B cell (primary cell): ENCODE data around the gene TMEM139. TPM values are rescaled to one million over a fixed set of nuclear protein-coding genes. Genes with fewer than 3 reads are reported as not detected.

Experiments
- ATAC-seq: fragments of 200-7000 bp; cut with Tn5 transposase; one replicate; pipeline ENCODE4 v1.10.0; 2021; ENCODE audit warnings: low read depth, mild to moderate bottlenecking, moderate number of reproducible peaks, moderate library complexity
- CTCF ChIA-PET: fragments of 350-600 bp; sonication (Branson Sonifier 250); formaldehyde crosslinking; loops from one replicate; lab custom pipeline; 2021; ENCODE audit warnings: antibody characterized with exemption, inconsistent platforms; lab: Charles Lee
- POLR2A ChIA-PET: fragments of 350-600 bp; sonication (Branson Sonifier 250); formaldehyde crosslinking; loops from one replicate; lab custom pipeline; 2021; ENCODE audit warnings: antibody characterized with exemption; lab: Charles Lee
- DNase-seq: peaks from one replicate; pipeline ENCODE4 v3.0.0; 2013
- H2AFZ ChIP-seq: 2 replicates; pipeline ENCODE4 v1.6.1; 2012; ENCODE audit warnings: mild to moderate bottlenecking, low read depth, low read length; ENCODE audit not compliant: insufficient read depth, poor library complexity, severe bottlenecking
- H3K27ac ChIP-seq, 2 donors: 1 replicate in 1 of 2; 2 replicates in 1 of 2; pipeline ENCODE4 v1.5.1; 2012 to 2013; ENCODE audit warnings: low read length in 2 of 2, mild to moderate bottlenecking in 2 of 2, moderate library complexity in 1 of 2
- H3K27me3 ChIP-seq, 4 experiments: fragments of 200-600 bp in 1 of 4; sonication (generic) in 1 of 4; replicated peaks in 1 of 4; 1 replicate in 2 of 4; 2 replicates in 2 of 4; pipeline versions ENCODE4 v1.6.1 to v1.7.0; 2013 to 2016; ENCODE audit warnings: low read length in 3 of 4, mild to moderate bottlenecking in 2 of 4, mixed read lengths in 1 of 4, moderate library complexity in 1 of 4; ENCODE audit not compliant: insufficient read depth in 4 of 4, control insufficient read depth in 3 of 4; ENCODE audit errors: control extremely low read depth in 1 of 4
- H3K36me3 ChIP-seq, 2 experiments: replicated peaks in 1 of 2; 1 replicate in 1 of 2; 2 replicates in 1 of 2; pipeline versions ENCODE4 v1.6.1 to v1.7.1; 2013; ENCODE audit warnings: low read length in 1 of 2; ENCODE audit not compliant: insufficient read depth in 2 of 2, control insufficient read depth in 1 of 2; ENCODE audit errors: control extremely low read depth in 1 of 2, extremely low read depth in 1 of 2
- H3K4me1 ChIP-seq, 2 donors: fragments of 200-600 bp in 1 of 2; sonication (generic) in 1 of 2; 1 replicate in 1 of 2; 2 replicates in 1 of 2; pipeline versions ENCODE4 v1.5.1 to v1.6.1; 2013 to 2017; ENCODE audit warnings: low read length in 2 of 2; ENCODE audit not compliant: control insufficient read depth in 2 of 2, insufficient read depth in 2 of 2
- H3K4me2 ChIP-seq: replicated peaks from 2 replicates; pipeline ENCODE3; 2012; ENCODE audit warnings: mild to moderate bottlenecking, low read depth, low read length; ENCODE audit not compliant: poor library complexity, severe bottlenecking
- H3K4me3 ChIP-seq, 5 experiments: fragments of 200-600 bp in 1 of 5; sonication (generic) in 1 of 5; 1 replicate in 3 of 5; 2 replicates in 2 of 5; pipeline versions ENCODE4 v1.5.1 to v1.7.0; 2011 to 2016; ENCODE audit warnings: low read length in 4 of 5, mild to moderate bottlenecking in 4 of 5, low read depth in 2 of 5, control low read depth in 1 of 5, moderate library complexity in 1 of 5; ENCODE audit not compliant: insufficient read depth in 1 of 5; ENCODE audit errors: control extremely low read depth in 1 of 5, extremely low read depth in 1 of 5
- H3K79me2 ChIP-seq: fragments of 200-600 bp; sonication (generic); one replicate; pipeline ENCODE4 v1.6.0; 2016; ENCODE audit warnings: low read length; ENCODE audit not compliant: control insufficient read depth, insufficient read depth
- H3K9ac ChIP-seq: fragments of 200-600 bp; sonication (generic); 2 replicates; pipeline ENCODE4 v1.6.1; 2017; ENCODE audit warnings: mild to moderate bottlenecking, low read length, moderate library complexity
- H3K9me3 ChIP-seq, 3 donors: one replicate each; pipeline versions ENCODE4 v1.6.1 to v1.7.1; 2013; ENCODE audit warnings: low read length in 2 of 3; ENCODE audit not compliant: control insufficient read depth in 2 of 3, insufficient read depth in 1 of 3; ENCODE audit errors: control extremely low read depth in 1 of 3
- H4K20me1 ChIP-seq: 2 replicates; pipeline ENCODE4 v1.6.0; 2012; ENCODE audit warnings: mild to moderate bottlenecking, low read length; ENCODE audit not compliant: insufficient read depth, control insufficient read depth, poor library complexity, severe bottlenecking
- H3K27ac Mint-ChIP-seq: one replicate; pipeline ENCODE4 v1.8.0; 2021; ENCODE audit warnings: mixed read lengths
- H3K27me3 Mint-ChIP-seq: one replicate; pipeline ENCODE4 v1.8.0; 2021; ENCODE audit warnings: mixed read lengths
- H3K4me1 Mint-ChIP-seq: one replicate; pipeline ENCODE4 v1.8.0; 2021; ENCODE audit warnings: mixed read lengths
- H3K4me3 Mint-ChIP-seq: one replicate; pipeline ENCODE4 v1.8.0; 2021; ENCODE audit warnings: mixed read lengths
- H3K9me3 Mint-ChIP-seq: one replicate; pipeline ENCODE4 v1.8.0; 2022; ENCODE audit warnings: mixed read lengths; ENCODE audit not compliant: insufficient read depth
- CTCF ChIP-seq: fragments of 200-600 bp; IDR thresholded peaks from one replicate; pipeline ENCODE4 v1.8.0; 2022; ENCODE audit warnings: antibody characterized with exemption, mild to moderate bottlenecking
- EZH2 ChIP-seq: IDR thresholded peaks from 2 replicates; pipeline ENCODE4 v1.6.1; 2012; ENCODE audit warnings: borderline replicate concordance, low read depth, mild to moderate bottlenecking, moderate library complexity, low read length; ENCODE audit not compliant: insufficient read depth, poor library complexity, severe bottlenecking
- WGBS: methylation state at CpG from one replicate; pipeline ENCODE4 v1.1.5; 2013; ENCODE audit warnings: missing lambda C conversion rate; ENCODE audit not compliant: insufficient coverage; 5-methylcytosine and 5-hydroxymethylcytosine counted together
- intact Hi-C: fragments of 100-400 bp; cut with micrococcal nuclease; formaldehyde crosslinking; loops from one replicate; pipeline ENCODE4 v1.10.0; 2022
- polyA plus RNA-seq: library from polyadenylated mRNA; depleted of rRNA; stranded (reverse); fragments of >200 nt; gene quantifications from 2 replicates; pipeline ENCODE4 v1.2.3, GENCODE V29; 2012
- total RNA-seq, 2 donors: library from RNA; stranded (reverse); fragments of 120-200 nt in 1 of 2; gene quantifications; 1 replicate in 1 of 2; 2 replicates in 1 of 2; pipeline versions ENCODE4 v1.2.3 to v1.2.4, GENCODE V29; 2013 to 2022

TMEM139 gene
- total and polyA plus RNA-seq, 2 donors (not counting 1 experiment from before 2014, with no cell fraction given): 0.12 TPM; not detected in 1

GRCh38 chr7:143316492-143316891, 31.7 kb downstream of the TMEM139 start:
- WGBS: 97% methylated on average over 4 of the region's 4 CpGs
- POLR2A ChIA-PET: no interaction called here
- Histone ChIP-seq H3K9ac (no peak overlapping the region), H4K20me1 (no peaks in the 10 kb centered on the region), H3K4me1 (no peaks in the 10 kb centered on the region), H3K9me3 (no peaks in the 10 kb centered on the region), H3K36me3 (no peaks in the 10 kb centered on the region), H3K4me3 (no peak overlapping the region), H3K79me2 (no peaks in the 10 kb centered on the region), H2AFZ (no peak overlapping the region), H3K27me3 (no peaks in the 10 kb centered on the region), H3K27ac (no peak overlapping the region), H3K4me2 (no peak overlapping the region)
- intact Hi-C loops: no loop called here
- no peaks in the 10 kb centered on the region for H3K9me3 Mint-ChIP-seq
- H3K4me1 Mint-ChIP-seq: no peaks in the 10 kb centered on the region
- no peak for DNase-seq
- CTCF ChIA-PET: interaction anchor here (0.6 kb wide), 1 partner anchor 17 kb away, joined by 4 read pairs; no protein-coding TSS in a partner anchor
- ATAC-seq: no peak
- no peak overlapping the region for H3K4me3 Mint-ChIP-seq
- TF ChIP-seq EZH2 (no peak), CTCF (no peak)
- no peaks in the 10 kb centered on the region for H3K27me3 Mint-ChIP-seq
- no peak overlapping the region for H3K27ac Mint-ChIP-seq

GRCh38 chr7:143318661-143319060, 33.9 kb downstream of the TMEM139 start:
- no peak overlapping the region for H3K4me2 ChIP-seq
- ChIA-PET CTCF (no interaction called here), POLR2A (interaction anchor here (0.6 kb wide), 1 partner anchor 10 kb away, joined by 3 read pairs; no protein-coding TSS in a partner anchor)
- H3K9me3 ChIP-seq: no peaks in the 10 kb centered on the region
- WGBS: 97% methylated on average over 3 of the region's 5 CpGs
- no peaks in the 10 kb centered on the region for H3K27me3 ChIP-seq
- no peak for ATAC-seq
- no peak overlapping the region for H3K27ac ChIP-seq
- no peak overlapping the region for H3K4me3 ChIP-seq
- H4K20me1 ChIP-seq: no peaks in the 10 kb centered on the region
- intact Hi-C loops: no loop called here
- no peaks in the 10 kb centered on the region for H3K4me1 ChIP-seq
- H3K4me1 Mint-ChIP-seq: no peaks in the 10 kb centered on the region
- TF ChIP-seq EZH2: no peak
- no peak for TF ChIP-seq CTCF
- no peak overlapping the region for H2AFZ ChIP-seq
- H3K27me3 Mint-ChIP-seq: no peaks in the 10 kb centered on the region
- H3K9ac ChIP-seq: no peak overlapping the region
- no peaks in the 10 kb centered on the region for H3K36me3 ChIP-seq
- no peak for DNase-seq
- H3K27ac Mint-ChIP-seq: no peak overlapping the region
- H3K79me2 ChIP-seq: no peaks in the 10 kb centered on the region
- H3K9me3 Mint-ChIP-seq: no peaks in the 10 kb centered on the region
- H3K4me3 Mint-ChIP-seq: no peak overlapping the region
